ENCODE measurements around the gene NEO1.

DNA sequence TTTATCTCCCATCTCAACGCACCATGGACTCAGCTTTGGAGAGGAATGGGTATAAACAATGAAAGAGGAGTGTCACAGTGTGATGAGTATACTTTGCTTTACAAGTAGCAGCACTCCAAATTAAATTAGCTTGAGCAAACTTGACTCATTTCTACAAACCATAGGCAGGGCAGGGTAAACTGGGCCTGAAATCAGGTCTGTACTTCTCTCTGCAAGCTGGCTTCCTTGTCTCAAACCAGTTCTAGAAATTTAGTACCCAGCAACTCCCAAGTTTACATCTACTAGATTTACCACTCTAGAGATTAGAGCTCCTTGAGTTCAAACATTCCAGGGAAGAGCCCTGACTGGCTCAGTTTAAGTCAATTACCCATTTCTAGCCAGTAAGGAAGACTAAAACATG is 37.4 kb upstream of the NEO1 start:
- TF ChIP-seq, protein P1, sequence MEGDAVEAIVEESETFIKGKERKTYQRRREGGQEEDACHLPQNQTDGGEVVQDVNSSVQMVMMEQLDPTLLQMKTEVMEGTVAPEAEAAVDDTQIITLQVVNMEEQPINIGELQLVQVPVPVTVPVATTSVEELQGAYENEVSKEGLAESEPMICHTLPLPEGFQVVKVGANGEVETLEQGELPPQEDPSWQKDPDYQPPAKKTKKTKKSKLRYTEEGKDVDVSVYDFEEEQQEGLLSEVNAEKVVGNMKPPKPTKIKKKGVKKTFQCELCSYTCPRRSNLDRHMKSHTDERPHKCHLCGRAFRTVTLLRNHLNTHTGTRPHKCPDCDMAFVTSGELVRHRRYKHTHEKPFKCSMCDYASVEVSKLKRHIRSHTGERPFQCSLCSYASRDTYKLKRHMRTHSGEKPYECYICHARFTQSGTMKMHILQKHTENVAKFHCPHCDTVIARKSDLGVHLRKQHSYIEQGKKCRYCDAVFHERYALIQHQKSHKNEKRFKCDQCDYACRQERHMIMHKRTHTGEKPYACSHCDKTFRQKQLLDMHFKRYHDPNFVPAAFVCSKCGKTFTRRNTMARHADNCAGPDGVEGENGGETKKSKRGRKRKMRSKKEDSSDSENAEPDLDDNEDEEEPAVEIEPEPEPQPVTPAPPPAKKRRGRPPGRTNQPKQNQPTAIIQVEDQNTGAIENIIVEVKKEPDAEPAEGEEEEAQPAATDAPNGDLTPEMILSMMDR (IDR thresholded peaks at IDR 0.05): no peak
- no peak for TF ChIP-seq POLR2A (IDR thresholded peaks at IDR 0.05)
